Thoracic aorta (tissue), 2 donors: ENCODE data around the gene CDK3. TPM values are rescaled to one million over a fixed set of nuclear protein-coding genes. Genes with fewer than 3 reads are reported as not detected.

ENCODE experiments used
- ATAC-seq: fragments of 150-250 bp; one replicate; pipeline ENCODE4 v1.8.0; 2017; ENCODE audit warnings: low read depth; ENCODE audit not compliant: insufficient number of reproducible peaks, low FRiP score
- DNase-seq: peaks from one replicate; pipeline ENCODE4 v3.0.0-alpha.2; 2020; ENCODE audit warnings: low spot score
- H3K27ac ChIP-seq, 2 donors: fragments of 200-600 bp; sonication (generic); 1 replicate in 1 of 2; 2 replicates in 1 of 2; pipeline ENCODE4 v1.5.1; 2016; ENCODE audit warnings: mild to moderate bottlenecking in 2 of 2, moderate library complexity in 2 of 2
- H3K27me3 ChIP-seq: fragments of 200-600 bp; sonication (generic); replicated peaks from 2 replicates; pipeline ENCODE4 v1.6.0; 2016; ENCODE audit warnings: mild to moderate bottlenecking; ENCODE audit not compliant: insufficient read depth
- H3K36me3 ChIP-seq: fragments of 200-600 bp; sonication (generic); one replicate; pipeline ENCODE4 v1.5.1; 2016
- H3K4me1 ChIP-seq, 2 donors: fragments of 200-600 bp; sonication (generic); 1 replicate in 1 of 2; 2 replicates in 1 of 2; pipeline versions ENCODE4 v1.5.1 to v1.6.0; 2016; ENCODE audit warnings: low read depth in 2 of 2, mild to moderate bottlenecking in 1 of 2; ENCODE audit not compliant: control insufficient read depth in 1 of 2
- H3K4me3 ChIP-seq: fragments of 200-600 bp; sonication (generic); 2 replicates; pipeline ENCODE4 v1.5.1; 2016; ENCODE audit warnings: mild to moderate bottlenecking
- H3K9me3 ChIP-seq: fragments of 200-600 bp; sonication (generic); 2 replicates; pipeline ENCODE4 v1.5.1; 2016
- CTCF ChIP-seq: fragments of 200-600 bp; sonication (generic); IDR thresholded peaks from one replicate; pipeline ENCODE4 v1.5.1; 2019; ENCODE audit warnings: antibody characterized with exemption
- total RNA-seq, 2 donors: library from RNA; depleted of rRNA; stranded (reverse); fragments of >200 nt; gene quantifications; one replicate each; pipeline versions ENCODE4 v1.1.0 to v1.2.3, GENCODE V29; 2016

The CDK3 gene
- total RNA-seq, 2 donors from 2014 or later, result 3.2 to 4.9 TPM

DNA sequence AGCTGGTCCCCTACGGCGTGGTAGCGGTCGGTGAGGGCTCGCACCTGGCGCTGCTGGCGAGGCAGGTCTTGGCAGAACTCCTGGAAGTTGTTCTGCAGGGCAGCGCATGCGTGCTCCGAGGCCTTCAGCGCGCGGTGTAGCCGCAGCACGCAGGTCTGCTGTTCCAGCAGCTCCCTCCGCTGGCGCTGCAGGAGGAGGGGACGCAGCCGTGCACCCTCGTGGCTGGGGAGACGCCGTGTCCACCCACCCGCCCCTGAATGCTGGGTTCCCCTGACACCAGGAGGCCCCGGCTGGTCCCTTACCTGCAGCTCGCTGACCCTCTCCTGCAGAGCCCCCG is 14.2 kb downstream of the CDK3 start:
- Histone ChIP-seq H3K4me3 (no peak overlapping the region), H3K27ac (no peak overlapping the region), H3K36me3 (no peaks in the 10 kb centered on the region), H3K27me3 (no peaks in the 10 kb centered on the region), H3K4me1 (no peaks in the 10 kb centered on the region), H3K9me3 (no peaks in the 10 kb centered on the region)
- TF ChIP-seq CTCF, result no peak
- no peak for DNase-seq
- no peak for ATAC-seq

- TF ChIP-seq CTCF, result no peak
- no peaks in the 10 kb centered on the region for H3K36me3 ChIP-seq
- no peak overlapping the region for H3K4me3 ChIP-seq
- H3K27ac ChIP-seq, result no peak overlapping the region
- H3K27me3 ChIP-seq, result no peaks in the 10 kb centered on the region
- no peaks in the 10 kb centered on the region for H3K4me1 ChIP-seq
- DNase-seq, result no peak
- no peak for ATAC-seq
- no peaks in the 10 kb centered on the region for H3K9me3 ChIP-seq
These were observed 17.1 kb downstream of the CDK3 start for GRCh38 chr17:76017481-76018339.

DNA sequence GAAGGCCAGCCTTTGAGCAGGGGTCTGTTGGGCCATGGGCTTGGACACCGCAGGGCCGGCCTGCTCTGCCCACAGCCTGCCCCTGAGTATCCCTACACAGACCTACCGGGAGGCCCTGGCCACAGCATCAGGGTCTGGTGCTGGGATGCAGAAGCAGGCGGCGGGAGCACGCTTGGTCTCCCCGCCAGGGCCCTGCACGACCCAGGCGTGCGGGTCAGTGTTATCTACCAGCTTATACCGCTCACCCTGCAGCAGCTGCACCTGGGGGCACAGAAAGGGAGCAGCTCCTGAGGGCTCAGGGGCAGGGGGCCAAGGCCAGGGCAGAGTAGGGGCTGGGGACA is 17.7 kb downstream of the CDK3 start:
- Histone ChIP-seq H3K4me3 (no peak overlapping the region), H3K27me3 (no peaks in the 10 kb centered on the region), H3K9me3 (no peaks in the 10 kb centered on the region), H3K27ac (no peak overlapping the region), H3K4me1 (no peaks in the 10 kb centered on the region), H3K36me3 (no peaks in the 10 kb centered on the region)
- no peak for TF ChIP-seq CTCF
- ATAC-seq (no peak), DNase-seq (no peak)

DNA sequence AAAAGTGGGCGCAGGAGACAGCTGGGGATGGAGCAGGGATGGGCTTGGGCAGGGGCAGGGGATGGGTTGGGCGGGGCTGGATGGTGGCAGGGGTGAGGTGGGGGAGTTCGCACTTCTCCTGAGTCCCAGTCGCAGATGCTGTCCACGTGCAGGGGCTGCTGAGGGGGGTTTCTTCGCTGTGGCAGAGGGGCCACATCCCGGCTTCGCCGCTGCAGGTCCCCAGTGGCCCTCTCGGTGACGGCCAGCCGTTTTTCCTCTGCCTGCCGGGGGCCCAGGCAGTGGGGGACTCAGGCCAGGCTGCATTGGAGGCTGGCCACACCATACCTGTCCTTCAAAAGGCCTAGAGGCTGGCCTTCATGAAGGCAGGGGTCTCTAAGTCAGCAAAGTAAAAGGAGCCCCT is 18.1 kb downstream of the CDK3 start:
- no peak overlapping the region for H3K27ac ChIP-seq
- no peaks in the 10 kb centered on the region for H3K27me3 ChIP-seq
- no peaks in the 10 kb centered on the region for H3K36me3 ChIP-seq
- no peaks in the 10 kb centered on the region for H3K9me3 ChIP-seq
- no peaks in the 10 kb centered on the region for H3K4me1 ChIP-seq
- TF ChIP-seq CTCF, result no peak
- H3K4me3 ChIP-seq, result no peak overlapping the region
- ATAC-seq (no peak), DNase-seq (no peak)

GRCh38 chr17:76019833-76020467 is 19.3 kb downstream of the CDK3 start:
- no peak for TF ChIP-seq CTCF
- ATAC-seq (no peak), DNase-seq (no peak)
- H3K4me3 ChIP-seq, result no peak overlapping the region
- no peaks in the 10 kb centered on the region for H3K4me1 ChIP-seq
- H3K27ac ChIP-seq, result no peak overlapping the region
- H3K9me3 ChIP-seq, result no peaks in the 10 kb centered on the region
- H3K27me3 ChIP-seq, result no peaks in the 10 kb centered on the region
- no peaks in the 10 kb centered on the region for H3K36me3 ChIP-seq
